SK-N-SH treated with all-trans-retinoic acid at 6 μM for 48 hours (cell line): Measurements from ENCODE around the gene TRIM16.
"Not testable (repeated sequence)": the region's sequence is repeated elsewhere in the genome, so short reads cannot be mapped to it uniquely, and the experiment has no call there.

ENCODE experiments used
- ARNTL ChIP-seq: fragments of 450-650 bp; formaldehyde crosslinking; IDR thresholded peaks from 2 replicates; pipeline ENCODE4 v1.5.0; 2020; ENCODE audit warnings: low read depth, mild to moderate bottlenecking, moderate library complexity, borderline replicate concordance
- CREB5 ChIP-seq: fragments of 250-450 bp; sonication (Bioruptor Pico); IDR thresholded peaks from 2 replicates; pipeline ENCODE4 v1.5.1; 2020; ENCODE audit warnings: low read depth, mild to moderate bottlenecking, moderate library complexity
- CSRNP3 ChIP-seq: fragments of 250-450 bp; sonication (Bioruptor Pico); IDR thresholded peaks from 2 replicates; pipeline ENCODE4 v1.5.1; 2021; ENCODE audit warnings: mild to moderate bottlenecking, moderate library complexity
- ESRRG ChIP-seq: fragments of 250-450 bp; sonication (Bioruptor Pico); IDR thresholded peaks from 2 replicates; pipeline ENCODE4 v1.6.1; 2021; ENCODE audit warnings: mild to moderate bottlenecking
- GLIS3 ChIP-seq: fragments of 250-450 bp; sonication (Bioruptor Pico); IDR thresholded peaks from 2 replicates; pipeline ENCODE4 v1.5.0; 2020; ENCODE audit warnings: mild to moderate bottlenecking, moderate library complexity
- ISL1 ChIP-seq: fragments of 250-450 bp; sonication (Bioruptor Pico); IDR thresholded peaks from 2 replicates; pipeline ENCODE4 v2.1.2; 2022; ENCODE audit warnings: mild to moderate bottlenecking, moderate library complexity
- PATZ1 ChIP-seq: fragments of 250-450 bp; sonication (Bioruptor Pico); IDR thresholded peaks from 2 replicates; pipeline ENCODE4 v1.8.0; 2020; ENCODE audit warnings: mild to moderate bottlenecking, moderate library complexity, borderline replicate concordance
- SNAI2 ChIP-seq: fragments of 250-450 bp; sonication (Bioruptor Pico); IDR thresholded peaks from 2 replicates; pipeline ENCODE4 v1.5.0; 2020; ENCODE audit warnings: mild to moderate bottlenecking, moderate library complexity
- TOX ChIP-seq: fragments of 250-450 bp; sonication (Bioruptor Pico); IDR thresholded peaks from 2 replicates; pipeline ENCODE4 v1.8.0; 2021; ENCODE audit warnings: mild to moderate bottlenecking, moderate library complexity, borderline replicate concordance
- TSHZ2 ChIP-seq: fragments of 250-450 bp; sonication (Bioruptor Pico); IDR thresholded peaks from 2 replicates; pipeline ENCODE4 v1.5.0; 2020; ENCODE audit warnings: mild to moderate bottlenecking, moderate library complexity
- ZFP30 ChIP-seq: fragments of 450-650 bp; formaldehyde crosslinking; IDR thresholded peaks from 2 replicates; pipeline ENCODE4 v1.5.0; 2022; ENCODE audit warnings: mild to moderate bottlenecking, moderate library complexity
- ZNF8 ChIP-seq: fragments of 450-650 bp; formaldehyde crosslinking; IDR thresholded peaks from 2 replicates; pipeline ENCODE4 v1.5.0; 2020; ENCODE audit warnings: mild to moderate bottlenecking, moderate library complexity

- not testable (repeated sequence) for TF ChIP-seq PATZ1 (CRISPR knock-in tag); ISL1 (CRISPR knock-in tag); ZNF8 (CRISPR knock-in tag); TSHZ2; ARNTL (CRISPR knock-in tag); CREB5 (CRISPR knock-in tag); ESRRG (CRISPR knock-in tag); GLIS3 (CRISPR knock-in tag); CSRNP3 (CRISPR knock-in tag); TOX; ZFP30; SNAI2 (CRISPR knock-in tag)
Measured at GRCh38 chr17:15683135-15683534, 976 bp downstream of the TRIM16 start.
